Testis (tissue), 2 donors: Measurements from ENCODE around the gene ZNF367.

Experiments
- POLR2A ChIP-seq: fragments of 450-650 bp; IDR thresholded peaks from one replicate; pipeline ENCODE4 v1.6.1; 2017; ENCODE audit warnings: antibody characterized with exemption, mild to moderate bottlenecking, moderate library complexity
- TF ChIP-seq, protein P1 (sequence below), 3 experiments: fragments of 450-650 bp in 2 of 3; fragments of 200-600 bp in 1 of 3; sonication (generic) in 1 of 3; IDR thresholded peaks; one replicate each; pipeline ENCODE4 v1.5.1; 2016 to 2019; ENCODE audit warnings: antibody characterized with exemption in 3 of 3, mild to moderate bottlenecking in 2 of 3, moderate library complexity in 1 of 3

DNA sequence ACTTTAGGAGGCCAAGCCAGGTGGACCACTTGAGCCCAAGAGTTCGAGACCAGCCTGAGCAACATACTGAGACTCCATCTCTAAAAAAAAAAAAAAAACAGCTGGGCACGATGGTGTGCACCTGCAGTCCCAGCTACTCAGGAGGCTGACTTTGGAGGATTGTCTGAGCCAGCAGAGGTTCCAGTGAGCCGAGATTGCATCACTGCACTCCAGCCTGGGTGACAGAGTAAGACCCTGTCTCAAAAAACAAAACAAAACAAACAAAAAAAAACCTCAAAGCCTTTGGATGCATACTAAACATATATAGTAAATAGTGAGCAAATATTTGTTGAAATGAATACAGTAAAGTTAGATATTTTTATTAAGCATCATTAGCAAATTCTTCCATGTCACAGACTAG lies 40.0 kb downstream of the ZNF367 start:
- TF ChIP-seq POLR2A = no peak
- TF ChIP-seq, protein P1, sequence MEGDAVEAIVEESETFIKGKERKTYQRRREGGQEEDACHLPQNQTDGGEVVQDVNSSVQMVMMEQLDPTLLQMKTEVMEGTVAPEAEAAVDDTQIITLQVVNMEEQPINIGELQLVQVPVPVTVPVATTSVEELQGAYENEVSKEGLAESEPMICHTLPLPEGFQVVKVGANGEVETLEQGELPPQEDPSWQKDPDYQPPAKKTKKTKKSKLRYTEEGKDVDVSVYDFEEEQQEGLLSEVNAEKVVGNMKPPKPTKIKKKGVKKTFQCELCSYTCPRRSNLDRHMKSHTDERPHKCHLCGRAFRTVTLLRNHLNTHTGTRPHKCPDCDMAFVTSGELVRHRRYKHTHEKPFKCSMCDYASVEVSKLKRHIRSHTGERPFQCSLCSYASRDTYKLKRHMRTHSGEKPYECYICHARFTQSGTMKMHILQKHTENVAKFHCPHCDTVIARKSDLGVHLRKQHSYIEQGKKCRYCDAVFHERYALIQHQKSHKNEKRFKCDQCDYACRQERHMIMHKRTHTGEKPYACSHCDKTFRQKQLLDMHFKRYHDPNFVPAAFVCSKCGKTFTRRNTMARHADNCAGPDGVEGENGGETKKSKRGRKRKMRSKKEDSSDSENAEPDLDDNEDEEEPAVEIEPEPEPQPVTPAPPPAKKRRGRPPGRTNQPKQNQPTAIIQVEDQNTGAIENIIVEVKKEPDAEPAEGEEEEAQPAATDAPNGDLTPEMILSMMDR (IDR thresholded peaks at IDR 0.05) = no peak
